NCI-H2227 (cell line): ENCODE data around the gene RSPRY1.

ENCODE experiments used
- DNase-seq: peaks from one replicate; lab custom pipeline; 2025; ENCODE audit not compliant: unreplicated experiment; lab: John Stamatoyannopoulos, UW

RSPRY1 gene

GRCh38 chr16:57289391-57290257, 103.5 kb downstream of the RSPRY1 start:
- DNase-seq: no peak
